HG03575 (cell line): ENCODE results near the gene TNKS1BP1.

Source experiments
- ATAC-seq: cut with Tn5 transposase; IDR thresholded peaks from one replicate; pipeline ENCODE4 v1.9.1; 2021; ENCODE audit not compliant: unreplicated experiment, insufficient number of reproducible peaks, low FRiP score; ENCODE audit errors: extremely low read depth

TNKS1BP1 gene

DNA sequence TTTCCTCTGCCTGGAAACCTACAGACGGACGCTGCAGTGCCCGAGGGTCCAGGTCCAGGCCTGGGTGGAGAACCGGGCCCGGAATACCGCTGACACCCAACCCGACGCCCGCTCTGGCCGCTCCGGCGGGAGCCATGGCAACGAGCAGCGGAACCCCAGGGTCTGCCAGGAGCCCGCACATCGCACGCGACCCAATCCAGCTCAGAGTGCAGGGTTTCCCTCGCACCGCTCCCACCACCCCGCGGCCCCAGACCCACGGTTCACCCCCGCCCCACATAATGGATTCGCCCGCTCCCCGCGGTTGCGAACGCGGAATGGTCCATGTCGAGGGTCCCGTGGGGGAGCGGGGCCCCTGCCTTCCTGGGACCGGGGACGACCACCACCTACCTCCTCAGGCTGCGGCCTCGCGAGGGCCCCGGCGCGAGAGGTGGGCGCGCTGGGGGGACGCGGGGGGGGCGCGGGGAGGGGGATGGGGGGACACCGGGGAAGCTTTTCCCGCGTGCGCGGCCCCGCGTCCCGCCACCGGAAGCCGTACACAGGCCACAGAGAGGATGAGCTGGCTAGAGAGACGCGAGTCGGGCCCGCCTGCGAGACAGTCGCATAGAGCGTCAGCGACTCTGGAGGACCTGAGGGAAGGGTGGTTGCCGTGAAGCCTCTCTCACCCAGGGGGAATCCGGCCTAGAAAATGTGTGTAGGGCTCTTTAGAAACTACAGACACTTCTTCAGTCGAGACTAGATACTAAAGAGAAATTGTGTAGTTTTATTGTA, 10.8 kb upstream of the TNKS1BP1 start, which contains the start of gene SSRP1:
Gene SSRP1, minus strand, starts transcription at position 550 of the 768 bp plus-strand sequence. CDS start 771 bp downstream, outside the sequence.
- peak; percentile 63 for ATAC-seq

DNA sequence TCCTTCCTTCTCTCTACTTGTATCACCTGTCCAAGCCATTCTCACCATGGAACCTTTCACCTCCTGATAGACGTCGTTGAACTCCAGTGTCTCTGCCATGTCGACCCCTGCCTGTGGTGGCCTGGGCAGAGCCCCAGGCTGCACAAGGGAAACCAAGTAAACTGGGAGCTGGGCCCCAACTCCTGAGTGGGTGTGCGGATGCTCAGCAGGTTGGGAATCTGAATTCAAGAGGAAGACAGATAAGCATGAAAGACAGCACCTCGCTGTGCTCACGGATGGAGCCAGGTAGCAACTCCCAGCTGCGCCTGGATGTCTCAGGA, 10.2 kb upstream of the TNKS1BP1 start:
- ATAC-seq, result no peak

DNA sequence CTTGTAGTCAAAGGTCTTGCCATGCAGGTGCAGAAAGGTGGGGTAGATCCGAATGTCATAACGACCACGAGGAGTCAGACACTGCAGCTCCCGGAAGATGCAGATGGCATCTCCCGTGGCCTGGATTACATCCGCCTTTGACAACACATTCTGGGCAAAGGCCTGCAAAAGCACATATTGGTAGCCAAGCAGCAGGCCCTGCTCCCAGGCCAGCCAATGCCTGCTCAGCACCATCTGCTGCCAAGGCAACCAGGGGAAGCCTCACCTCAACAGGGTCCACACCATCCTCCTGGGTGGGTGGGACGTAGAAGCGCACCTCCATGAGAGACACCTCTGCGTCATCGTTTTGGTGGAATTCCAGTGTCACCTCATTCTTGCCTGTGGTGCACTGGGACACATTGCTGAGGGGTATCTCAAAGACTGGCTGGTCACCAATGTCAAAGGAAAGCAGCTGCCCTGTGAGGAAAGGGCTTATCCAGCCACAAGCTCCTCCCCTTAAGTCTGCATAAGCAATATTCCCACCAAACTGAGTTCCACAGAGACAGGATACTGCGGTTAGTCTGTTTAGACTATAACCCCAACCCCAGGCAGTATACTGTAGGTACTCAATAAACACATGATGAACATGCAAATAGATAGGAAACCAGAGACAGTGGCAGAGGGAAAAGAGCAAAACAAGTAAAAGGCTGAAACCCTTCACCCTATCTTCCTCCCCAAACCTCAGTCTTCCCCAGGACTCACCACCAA, 8.1 kb upstream of the TNKS1BP1 start:
- no peak for ATAC-seq

DNA sequence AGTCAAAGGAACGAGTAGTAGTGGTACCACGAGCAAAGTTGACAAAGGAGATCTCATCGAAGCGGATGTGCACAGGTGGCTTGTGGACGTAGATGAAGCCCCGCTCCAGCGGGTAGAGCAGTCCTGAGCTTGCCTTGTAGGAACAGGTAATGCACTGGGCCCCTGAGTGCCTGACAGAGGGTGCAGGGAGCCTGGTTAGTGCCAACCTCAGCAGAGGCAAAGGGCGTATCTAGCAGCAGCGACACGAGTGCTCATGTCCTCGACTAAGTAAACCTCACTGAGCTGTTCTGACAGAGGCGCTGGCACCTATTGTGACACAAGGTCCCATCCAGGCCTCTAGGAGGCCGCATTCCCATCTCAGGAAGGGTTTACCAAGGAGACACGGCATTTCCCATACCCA, 7.0 kb upstream of the TNKS1BP1 start:
- no peak for ATAC-seq

DNA sequence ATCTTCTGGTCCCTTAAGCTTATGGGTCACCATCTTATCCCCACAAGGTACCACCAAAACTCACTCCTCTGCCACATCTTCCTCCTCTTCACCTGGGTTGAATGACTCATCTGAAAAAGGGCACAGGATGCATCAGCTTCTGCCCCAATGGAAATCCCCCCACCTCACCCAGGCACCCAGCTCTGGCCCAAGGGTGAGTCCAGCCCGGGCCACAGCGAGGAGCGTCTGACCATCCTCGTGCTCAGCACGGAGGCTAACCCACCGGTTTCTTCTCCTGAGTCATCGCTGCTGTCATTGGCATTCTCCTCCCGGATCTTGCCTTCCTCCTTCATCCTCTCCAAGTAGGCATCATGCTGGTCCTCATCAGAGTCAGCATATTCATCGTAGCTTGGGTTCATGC, 5.3 kb upstream of the TNKS1BP1 start:
- ATAC-seq, result no peak

DNA sequence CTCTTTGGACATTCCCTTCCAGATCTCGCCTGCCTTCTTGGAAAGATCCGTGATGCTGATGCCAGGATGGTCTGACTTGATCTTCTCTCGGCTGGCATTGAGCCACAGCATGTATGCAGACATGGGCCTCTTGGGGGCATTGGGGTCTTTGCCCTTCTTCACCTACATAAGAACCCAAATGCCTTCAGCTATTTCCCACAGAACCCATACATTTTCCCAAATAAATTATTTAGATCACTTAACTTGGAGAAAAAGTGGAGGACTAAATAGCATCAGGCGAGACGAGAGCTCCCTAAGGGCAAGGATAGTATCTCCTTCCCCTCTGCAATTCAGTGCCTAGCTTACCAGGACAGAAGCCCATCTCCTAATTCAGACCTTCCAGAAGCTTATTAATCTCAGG, 3.0 kb upstream of the TNKS1BP1 start:
- ATAC-seq, result no peak

DNA sequence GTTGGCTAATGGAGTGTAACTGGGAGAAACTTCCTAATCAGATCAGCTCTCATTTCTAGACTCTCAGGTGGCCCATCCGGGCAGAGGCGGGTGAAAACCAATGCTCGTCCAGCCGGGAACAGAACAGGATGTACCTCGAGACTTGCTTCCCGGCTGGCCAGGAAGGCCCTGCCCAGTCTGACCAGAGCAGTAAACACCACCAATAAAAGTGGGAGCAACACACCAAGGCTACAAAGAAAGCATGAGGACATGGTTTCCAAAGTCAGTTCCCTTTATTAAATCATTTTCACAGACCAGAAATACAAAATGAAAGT, 940 bp upstream of the TNKS1BP1 start:
- no peak for ATAC-seq

DNA sequence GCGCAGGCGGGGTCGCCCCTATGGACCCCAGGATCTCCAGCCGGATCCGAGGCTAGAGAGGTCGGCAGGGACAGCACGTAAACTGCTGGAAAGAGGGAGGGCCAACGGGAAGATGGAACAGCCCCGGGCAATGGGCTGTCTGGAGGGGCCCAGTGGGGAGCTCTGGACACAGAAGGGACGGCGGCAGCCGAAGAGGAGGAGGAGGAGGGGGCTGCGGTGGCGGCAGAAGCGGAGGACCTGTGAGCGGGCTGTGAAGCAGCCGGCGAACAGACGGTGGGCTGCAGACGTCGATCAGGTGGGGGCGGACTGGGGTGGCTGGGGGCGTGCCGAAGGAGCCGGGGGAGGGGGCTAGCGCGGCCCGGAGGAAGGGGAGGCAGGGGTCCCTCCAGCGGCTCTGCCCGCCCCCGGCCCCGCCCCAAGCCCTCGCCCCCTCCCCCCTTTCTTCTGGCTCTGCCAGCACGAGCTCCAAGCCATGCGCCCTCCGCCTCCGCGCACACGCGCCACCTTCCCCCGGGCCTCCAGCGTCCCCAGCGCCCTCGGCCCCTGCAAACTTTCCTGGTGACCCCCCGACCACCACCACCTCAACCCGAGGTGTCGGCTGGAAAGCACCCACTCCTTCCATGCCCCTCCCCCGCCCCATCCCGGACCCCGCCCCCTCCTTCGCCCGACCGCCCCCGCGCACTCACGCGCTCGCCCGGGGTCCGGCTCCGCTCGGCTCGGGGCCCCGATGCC, 432 bp downstream of the TNKS1BP1 start:
- no peak for ATAC-seq

DNA sequence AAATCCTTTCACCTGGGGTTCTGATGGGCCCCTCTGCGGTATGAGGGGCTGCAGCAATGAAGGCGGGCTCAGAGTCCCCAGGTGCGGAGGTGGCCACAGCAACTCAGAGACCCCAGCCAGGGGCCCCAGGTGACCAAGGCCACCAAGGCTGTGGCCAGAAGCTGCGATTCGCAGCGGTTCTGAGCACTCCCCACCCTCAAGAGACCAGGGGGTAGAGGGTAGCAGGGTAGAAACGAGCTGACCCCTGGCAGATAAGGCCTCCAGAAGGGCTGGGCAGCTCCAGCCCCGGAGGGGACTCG, 948 bp downstream of the TNKS1BP1 start:
- ATAC-seq, result no peak

DNA sequence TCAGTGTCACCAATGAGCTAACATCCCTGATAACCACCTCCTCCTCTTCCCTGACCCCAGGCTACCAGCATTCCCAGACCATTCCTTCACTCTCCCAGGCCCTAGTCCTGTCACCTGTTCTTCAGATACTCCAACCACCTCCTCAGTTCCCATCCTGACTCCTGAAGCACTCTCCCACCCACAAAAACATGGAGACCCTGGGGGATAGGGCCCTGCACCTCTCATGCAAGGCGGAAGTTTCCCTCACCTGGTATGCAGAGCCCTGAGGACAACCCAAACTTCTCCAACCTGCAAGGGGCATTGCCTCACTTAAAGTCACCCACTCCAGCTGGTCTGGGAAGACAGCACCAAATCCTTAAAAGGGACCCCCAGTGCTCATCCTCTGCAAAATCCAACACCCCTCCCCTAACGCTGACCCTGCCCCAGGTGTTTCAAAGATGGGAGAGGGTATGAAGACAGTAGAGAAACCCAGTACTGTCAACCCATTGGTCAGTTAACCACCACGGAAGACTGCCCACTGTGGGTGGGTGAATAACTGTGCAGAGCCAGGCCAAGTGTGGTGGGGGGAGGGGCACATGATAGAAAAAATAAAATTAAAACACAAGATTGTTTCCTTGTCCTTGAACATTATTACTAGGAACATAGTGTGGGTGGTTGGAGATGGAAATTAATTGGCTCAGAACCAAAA, 1.4 kb downstream of the TNKS1BP1 start:
- no peak for ATAC-seq

DNA sequence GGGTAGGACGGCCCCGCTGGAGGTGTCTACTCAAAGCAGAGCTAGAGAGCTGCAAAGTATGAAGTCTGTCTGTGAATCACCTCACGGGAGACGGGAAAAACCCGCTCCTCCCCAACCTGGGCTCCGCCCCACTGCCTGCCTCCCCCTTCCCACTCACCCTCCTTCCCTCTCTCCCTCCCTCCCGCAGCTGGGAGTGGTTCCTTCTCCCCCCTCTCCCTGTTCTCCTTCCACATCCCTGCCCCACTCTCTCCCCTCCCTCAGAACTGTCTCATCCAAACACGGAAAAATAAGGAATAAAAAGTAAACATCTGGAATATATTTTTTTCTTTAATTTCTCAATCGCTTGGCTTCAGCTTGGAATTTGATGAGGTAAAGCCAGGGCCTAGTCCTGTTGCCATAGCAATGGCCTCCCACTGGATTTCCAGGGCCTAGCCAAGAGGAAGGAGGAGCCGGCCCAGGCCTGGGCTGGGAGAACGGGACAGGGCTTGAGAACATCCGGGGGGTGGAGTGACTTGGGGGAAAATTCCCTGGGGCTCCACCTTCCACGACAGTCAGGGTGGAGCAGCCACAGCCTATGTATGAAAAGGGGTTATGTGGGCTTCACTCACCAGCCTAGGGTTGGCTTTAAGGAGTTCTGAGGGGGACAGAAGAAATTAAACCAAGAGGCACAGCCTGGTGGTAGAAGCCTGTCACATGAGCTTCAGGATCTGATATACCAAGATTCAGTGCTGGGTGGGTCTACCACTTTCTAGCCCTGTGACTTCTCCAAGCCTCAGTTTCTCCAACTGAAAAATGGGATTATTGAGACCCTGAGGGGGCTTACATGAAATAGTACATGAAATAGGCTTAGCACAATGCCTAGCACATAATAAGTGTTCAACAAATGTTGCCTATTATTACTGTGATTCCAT, 2.2 kb downstream of the TNKS1BP1 start:
- no peak for ATAC-seq

DNA sequence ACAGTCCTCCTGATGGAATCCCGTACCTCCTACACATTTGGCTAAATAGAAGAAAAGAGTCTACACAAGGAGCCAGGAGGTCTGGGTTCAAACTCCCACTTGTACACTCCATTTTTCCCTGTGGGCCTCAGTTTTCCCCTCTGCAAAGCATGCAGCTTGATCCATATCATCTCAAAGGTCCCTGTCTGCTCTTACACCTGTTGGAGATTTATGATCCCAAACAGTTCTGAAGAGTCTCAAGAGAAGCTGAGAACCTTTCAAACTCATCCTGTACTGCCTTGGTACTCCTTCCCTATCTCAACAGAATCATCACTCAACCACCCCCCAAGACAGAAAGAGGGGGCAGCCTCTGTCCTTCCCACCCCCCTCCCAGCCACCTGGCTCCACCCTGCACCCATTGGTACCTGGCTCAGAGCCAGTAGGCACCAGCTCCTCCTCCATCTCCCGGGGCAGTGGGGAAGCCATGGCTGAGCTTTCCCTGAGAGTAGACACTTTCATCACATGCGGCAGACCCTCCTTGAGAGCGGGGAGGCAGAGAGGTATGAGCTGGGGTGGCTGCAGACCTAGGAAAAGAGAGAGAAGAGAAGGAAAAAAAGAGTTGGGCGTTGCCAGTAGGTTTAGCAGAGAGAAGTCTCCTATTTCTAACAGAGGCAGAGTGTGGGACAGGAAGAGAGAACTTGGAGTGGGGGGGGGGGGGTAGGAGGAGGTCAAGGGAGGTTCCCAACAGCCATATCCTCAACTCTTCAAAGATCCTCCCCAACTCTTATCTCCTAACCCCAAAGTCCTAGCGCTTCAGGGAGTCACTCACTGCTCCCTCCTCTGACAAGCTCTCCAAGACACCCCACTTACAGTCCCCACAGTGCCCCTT, 3.1 kb downstream of the TNKS1BP1 start:
- ATAC-seq, result no peak

DNA sequence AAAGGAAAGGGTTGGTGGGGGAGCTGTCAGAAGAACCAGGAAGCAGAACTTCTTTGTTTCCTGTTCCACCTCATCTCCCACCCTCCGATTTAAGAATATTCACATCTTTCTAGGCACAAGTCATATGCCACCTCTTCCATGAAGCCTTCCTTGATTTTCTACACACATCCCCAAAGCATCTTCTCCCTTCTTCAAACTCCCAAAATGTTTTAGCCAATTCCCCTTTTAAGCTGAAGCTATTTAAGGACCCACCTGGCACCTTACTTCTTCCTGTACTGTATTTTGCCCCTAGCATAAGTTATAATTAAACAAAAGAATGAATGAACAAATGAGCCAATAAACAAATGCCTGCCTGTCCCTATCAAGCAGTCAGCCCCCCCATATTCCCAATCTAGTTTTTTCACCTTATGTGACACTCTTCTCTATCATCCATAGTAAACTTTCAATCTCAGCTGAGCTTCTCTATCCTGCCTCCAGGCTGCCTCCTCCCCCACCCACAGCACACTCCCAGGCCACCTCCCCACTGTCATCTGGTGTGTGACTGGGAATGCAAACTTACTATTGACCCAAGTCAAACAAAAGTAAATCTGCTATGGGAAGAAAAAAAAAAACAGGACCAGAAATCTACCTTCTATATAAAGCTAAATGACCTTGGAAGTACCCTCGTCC, 3.9 kb downstream of the TNKS1BP1 start:
- no peak for ATAC-seq

DNA sequence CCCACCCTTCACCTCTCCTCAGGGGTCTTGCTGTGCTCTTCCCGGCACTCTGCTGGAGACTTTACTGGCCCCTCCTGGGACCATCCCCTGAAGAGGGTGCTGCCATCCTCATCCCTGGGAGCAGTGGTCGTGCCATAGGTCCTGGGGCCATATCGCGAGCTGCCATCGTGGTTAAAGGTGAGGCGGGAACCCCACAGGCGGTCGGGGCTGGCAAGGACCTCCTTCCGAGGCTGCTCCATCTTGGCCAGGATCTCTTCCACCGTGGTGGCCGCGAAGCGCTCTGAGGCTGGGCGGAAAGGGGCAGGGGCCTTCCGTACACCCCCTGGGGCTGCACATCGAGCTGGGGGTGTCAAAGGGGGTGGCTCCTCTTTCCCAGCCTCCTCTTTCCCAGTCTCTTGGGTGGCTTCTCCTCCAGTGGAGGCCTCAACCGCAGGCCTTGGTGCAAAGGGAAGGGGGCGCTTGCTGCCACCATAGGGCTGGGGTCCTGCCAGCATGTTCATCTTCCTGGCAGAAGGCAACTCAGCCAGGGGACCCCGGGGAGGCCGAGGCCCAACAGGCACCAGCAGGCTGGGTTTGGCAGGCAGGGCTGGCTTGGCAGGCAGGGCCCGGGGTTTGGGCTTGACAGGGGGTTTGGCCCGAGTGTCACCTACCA, 4.6 kb downstream of the TNKS1BP1 start:
- no peak for ATAC-seq

DNA sequence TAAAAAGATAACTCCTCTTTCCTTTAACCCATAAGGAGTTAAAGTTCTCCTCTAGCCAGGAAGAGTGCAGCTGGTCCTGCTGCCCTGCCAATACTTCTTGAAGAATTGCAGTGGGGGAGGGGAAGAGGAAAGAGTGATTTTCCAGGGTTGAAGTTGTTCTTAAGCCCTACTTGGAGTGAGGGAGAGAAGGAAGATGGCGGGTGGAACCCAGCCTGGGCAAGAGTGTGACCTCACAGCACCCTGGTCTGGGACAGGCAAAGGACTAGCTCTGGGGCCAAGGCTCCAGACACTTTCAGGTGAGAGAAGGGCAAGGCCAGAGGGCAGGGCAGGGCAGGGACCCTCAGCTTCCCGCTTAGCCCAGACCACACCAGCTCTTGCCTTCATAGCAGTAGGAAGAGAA, 6.6 kb downstream of the TNKS1BP1 start:
- ATAC-seq, result no peak

DNA sequence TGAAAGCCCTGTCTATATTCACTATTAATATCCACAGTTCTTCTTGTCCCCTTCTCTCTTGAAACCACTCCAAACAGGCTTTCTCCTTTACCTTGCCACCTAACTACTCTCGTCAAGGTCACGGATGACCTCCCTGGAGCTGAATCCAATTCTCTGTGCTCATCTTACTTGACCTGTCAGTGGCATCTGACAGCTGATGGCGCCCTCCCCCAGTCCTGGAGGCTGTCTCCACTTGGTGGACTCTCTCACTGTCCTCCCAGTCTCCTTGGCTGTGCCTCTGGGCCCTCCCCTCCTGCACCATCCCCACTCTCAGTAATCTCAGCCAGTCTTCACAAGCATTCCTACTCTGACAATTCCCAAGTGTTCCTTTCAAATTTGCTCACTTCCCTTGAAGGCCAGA, 8.7 kb downstream of the TNKS1BP1 start:
- ATAC-seq, result no peak

DNA sequence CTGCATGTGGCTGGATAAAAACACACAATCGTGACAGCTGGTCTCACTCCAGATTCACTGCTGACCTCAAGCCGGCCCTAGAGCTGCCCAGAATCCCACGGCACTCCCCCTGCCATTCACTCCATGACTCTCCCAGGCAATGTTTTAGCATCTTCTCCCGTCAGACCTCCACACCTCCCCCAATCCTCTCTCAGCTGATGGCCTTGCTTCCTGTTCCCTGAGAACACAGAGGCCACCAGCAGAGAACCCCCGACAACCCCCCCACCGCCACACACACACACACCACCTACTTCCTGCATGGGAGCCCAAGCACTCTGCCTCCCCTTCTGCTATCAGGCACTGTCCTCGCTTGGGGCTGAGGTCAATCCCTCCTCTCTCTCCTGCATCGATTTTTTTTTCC, 9.3 kb downstream of the TNKS1BP1 start:
- ATAC-seq, result no peak
